ENCODE results near the gene NCAPG.

NCAPG gene
- long read RNA-seq, donor 1, full-length matches to known transcripts: 4 of 34 reads
- long read RNA-seq, donor 1, partial matches to known transcripts: 30 of 34 reads
- long read RNA-seq, donor 1, other reads (novel, unspliced or antisense): 0 of 34 reads
- long read RNA-seq, donor 2, partial matches to known transcripts: 0 of 2 reads
- long read RNA-seq, donor 2, other reads (novel, unspliced or antisense): 0 of 2 reads
- long read RNA-seq, donor 3, partial matches to known transcripts: 0 of 1 reads
- long read RNA-seq, donor 3, other reads (novel, unspliced or antisense): 0 of 1 reads
- long read RNA-seq, donor 4, partial matches to known transcripts: 0 of 1 reads
- long read RNA-seq, donor 4, other reads (novel, unspliced or antisense): 0 of 1 reads
- long read RNA-seq, donor 5, full-length matches to known transcripts: 3 of 11 reads
- long read RNA-seq, donor 5, partial matches to known transcripts: 8 of 11 reads
- long read RNA-seq, donor 5, other reads (novel, unspliced or antisense): 0 of 11 reads
- long read RNA-seq, donor 6, partial matches to known transcripts: 0 of 2 reads
- long read RNA-seq, donor 6, other reads (novel, unspliced or antisense): 0 of 2 reads
- long read RNA-seq, donor 7, full-length matches to known transcripts: 6 of 6 reads
- long read RNA-seq, donor 7, partial matches to known transcripts: 0 of 6 reads
- long read RNA-seq, donor 7, other reads (novel, unspliced or antisense): 0 of 6 reads
- long read RNA-seq, donor 8, full-length matches to known transcripts: 1 of 1 reads
- long read RNA-seq, donor 8, partial matches to known transcripts: 0 of 1 reads
- long read RNA-seq, donor 8, other reads (novel, unspliced or antisense): 0 of 1 reads

GRCh38 chr4:17810260-17811077 is at the start of gene NCAPG, which contains the start of gene DCAF16:
Gene NCAPG (plus strand): TSS chr4:17810979. CDS start chr4:17811078, 99 bp downstream.
Gene DCAF16 (minus strand): TSS chr4:17810757. CDS start chr4:17804141, 6,616 bp downstream.
- DNase-seq: peak; percentile 95

DNA sequence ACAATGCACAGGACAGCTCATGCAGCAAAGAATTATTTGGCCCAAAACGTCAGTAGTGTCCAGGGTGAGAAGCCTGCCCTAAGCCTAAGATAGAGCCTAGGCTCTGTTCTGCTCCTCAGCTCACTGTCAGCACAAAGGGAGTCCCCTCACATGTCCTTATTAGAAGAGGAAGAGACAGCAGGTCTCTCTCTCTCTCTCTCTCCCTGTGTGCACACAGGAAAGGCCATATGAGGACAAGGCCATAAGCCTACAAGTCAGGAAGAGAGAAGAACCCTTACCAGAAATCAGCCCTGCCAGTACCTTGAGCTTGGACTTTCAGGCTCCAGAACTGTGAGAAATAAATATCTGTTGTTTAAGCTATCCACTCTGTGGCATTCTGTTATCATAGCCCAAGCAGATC is 49.7 kb upstream of the NCAPG start:
- no peak for DNase-seq

GRCh38 chr4:17762726-17763125 is 48.1 kb upstream of the NCAPG start:
- no peak for DNase-seq

DNA sequence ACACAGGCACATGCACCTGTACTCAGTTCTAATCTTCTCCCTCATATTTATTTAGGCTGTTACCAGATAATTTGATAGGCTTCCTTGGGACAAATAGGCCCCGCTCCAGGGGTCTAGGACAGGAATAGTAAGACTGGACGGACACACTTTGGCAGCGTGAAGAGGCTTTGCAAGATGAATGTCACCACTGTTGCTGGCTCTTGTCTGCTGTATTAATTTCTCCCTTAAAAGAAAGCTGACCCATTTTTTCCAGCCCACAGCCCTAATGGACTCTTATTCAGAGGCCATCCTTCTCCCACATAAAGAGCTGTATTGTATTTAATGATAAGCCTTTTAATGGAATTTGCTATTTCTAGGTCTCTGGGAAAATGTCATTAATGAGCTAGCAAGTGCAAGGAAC is 47.4 kb upstream of the NCAPG start:
- DNase-seq: no peak

DNA sequence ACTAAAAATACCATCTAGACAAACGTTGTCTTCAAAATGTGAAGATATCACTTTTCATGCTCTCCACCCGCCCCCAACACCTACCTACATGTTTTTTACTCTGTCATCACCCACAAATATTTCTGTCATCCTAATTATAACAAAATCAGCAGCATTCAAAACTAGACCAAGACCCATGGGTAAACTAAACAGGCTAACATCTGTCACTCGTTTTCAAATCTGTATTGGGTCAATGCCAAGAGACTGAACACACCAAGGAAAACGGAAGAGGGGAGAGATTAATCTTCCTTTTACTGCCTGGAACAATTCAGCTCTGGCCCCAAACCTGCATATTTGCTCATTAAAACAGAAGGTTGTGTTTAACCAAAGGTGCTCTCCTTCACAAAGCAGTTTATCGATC is 46.8 kb upstream of the NCAPG start:
- DNase-seq: no peak

- no peak for DNase-seq
These were observed 45.1 kb upstream of the NCAPG start for GRCh38 chr4:17765514-17766286.

GRCh38 chr4:17766826-17767458 is 43.8 kb upstream of the NCAPG start:
- no peak for DNase-seq

- DNase-seq: no peak
These were observed 41.2 kb upstream of the NCAPG start for GRCh38 chr4:17769406-17770174.

DNA sequence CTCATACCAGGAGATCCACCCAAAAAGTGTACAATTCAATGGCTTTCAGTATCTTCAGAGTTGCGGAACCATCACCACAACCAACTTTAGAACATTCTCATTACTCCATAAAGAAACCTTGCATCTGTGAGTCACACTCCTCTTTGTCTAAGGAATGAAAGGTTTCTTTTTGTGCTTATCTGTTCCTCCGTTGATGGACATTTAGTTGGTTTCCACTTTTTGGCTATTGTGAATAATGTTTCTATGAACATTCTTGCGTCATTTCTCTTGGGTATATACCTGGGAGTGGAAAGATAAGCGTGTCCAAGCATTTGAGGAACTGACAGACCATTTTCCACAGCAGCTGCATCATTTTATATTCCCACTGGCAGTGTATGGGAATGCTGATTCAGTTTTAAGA is 39.9 kb upstream of the NCAPG start:
- DNase-seq: no peak

DNA sequence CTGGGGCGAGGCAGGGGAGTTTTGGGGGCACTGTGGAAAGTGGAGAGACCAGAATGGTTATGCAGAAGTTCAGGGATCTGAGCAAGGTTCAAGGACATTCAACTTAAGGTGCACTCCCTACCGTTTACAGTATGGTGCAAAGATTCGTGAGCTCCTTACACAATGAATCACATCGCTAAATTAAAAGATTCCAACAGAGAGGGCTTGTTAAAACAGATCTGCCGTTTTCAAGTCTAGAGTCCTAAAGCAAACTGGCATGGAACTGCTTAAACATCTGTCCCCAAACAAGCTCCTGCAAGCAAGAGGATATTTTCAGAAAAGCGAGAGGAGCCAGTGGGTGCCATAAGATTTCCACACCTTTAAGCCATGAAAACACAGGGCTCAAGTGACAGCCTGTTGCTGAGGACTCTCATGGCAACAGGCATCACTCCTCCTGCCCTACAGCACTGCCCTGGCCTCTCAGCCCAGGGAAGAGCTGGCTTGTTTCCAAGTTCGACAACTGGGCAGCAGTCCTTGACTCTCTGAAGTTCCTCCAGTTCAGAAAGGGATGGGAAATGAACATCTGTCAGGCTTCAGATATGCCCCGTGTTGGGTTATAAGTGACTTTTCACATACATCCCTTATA is 39.4 kb upstream of the NCAPG start:
- no peak for DNase-seq

DNA sequence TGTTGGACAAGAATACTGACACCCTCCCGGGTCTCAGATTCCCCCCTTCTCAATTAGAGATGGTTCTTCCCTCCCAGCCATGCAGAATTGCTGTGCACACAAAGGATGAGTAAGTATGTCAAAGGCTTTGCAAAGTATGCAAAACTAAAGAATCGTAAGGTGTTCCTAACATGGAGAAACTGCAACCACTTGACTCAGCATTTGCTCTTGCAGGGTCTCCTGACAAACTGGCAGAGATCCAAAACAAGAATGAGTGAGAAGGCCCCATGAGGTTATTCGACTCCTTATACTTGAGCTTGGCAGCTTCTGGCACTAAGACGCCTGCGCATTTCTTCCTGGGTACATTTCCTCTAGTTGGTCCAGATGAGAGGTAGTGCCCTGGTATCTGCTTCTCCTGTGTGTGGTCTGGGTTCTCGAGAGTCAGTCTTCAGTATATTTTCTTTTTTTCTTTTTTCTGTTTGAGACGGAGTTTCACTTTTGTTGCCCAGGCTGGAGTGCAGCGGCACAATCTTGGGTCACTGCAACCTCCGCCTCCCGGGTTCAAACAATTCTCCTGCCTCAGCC is 37.6 kb upstream of the NCAPG start:
- no peak for DNase-seq

GRCh38 chr4:17778431-17778830 is 32.3 kb upstream of the NCAPG start:
- no peak for DNase-seq

GRCh38 chr4:17780501-17781299 is 30.1 kb upstream of the NCAPG start:
- DNase-seq: no peak

DNA sequence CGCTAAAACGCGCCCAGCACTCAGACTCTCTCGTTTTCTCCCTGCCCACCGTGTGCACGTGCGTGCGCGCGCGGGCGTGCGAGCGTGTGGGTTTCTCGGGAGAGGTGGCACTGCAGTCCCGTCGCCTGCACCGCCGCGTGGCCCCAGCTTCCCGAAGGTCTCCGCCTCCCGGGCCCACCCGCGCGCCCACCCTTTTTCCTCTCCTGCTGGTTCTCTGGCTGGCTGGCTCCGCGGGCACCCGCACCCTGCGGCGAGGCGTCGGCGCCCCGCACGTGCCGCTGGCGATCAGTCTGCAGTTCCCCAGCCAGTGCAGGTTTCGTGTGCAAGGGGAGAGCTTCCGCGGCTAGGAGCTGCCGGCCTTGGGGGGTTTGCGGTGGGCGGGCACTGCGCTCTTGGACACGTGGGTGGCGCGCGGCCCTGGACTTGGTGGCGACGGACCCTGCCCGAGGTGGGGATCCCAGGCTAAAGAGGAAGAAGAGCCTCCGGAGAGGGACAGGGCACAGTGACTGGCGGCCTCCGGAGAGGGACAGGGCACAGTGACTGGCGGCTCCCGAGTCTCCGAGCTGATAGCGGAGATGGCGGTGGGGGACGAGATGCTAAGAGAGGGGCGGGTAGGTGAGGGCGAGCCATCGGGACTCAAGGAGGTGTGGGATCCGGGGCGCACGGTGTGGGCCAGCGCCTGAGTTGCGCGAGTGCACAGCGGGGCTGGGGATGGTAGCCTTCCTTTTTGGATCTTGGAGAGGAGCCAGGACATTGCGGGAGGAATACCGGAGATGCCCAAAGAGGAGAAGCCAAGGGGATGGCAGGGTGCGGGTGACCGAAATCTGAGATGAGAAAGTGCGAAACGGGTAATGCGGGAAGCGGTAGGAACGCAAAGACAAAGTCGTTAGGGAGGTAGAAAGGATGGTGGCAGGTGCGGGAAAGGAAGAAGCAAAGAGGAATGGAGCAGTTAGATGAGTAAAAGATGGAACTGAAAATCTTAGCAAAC is 29.2 kb upstream of the NCAPG start, which contains the start of gene FAM184B:
Gene FAM184B (minus strand): TSS at position 322 of the 988 bp plus-strand sequence. CDS start 322 bp downstream, outside the sequence.
- peak; percentile 75 for DNase-seq

- no peak for DNase-seq
These were observed 24.9 kb upstream of the NCAPG start for GRCh38 chr4:17785858-17786257.

DNA sequence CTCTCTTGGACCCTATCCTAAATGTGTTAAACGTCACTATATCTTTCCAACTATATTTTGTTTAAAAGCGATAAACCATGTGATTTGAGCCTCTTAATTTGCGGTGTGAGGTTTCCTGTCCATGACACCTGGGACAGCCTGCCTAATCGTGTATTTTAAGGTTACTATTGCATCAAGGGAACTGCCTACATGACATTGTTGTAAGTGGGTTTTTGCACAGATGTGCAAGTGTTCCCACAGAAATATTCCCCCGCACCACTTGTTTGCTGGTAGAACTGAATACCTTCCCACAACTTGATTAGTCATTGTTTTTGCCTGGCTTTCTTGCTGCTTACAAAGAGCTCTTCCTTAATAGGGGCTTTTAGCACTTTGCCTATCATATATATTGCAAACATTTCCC is 24.2 kb upstream of the NCAPG start:
- no peak for DNase-seq

GRCh38 chr4:17787315-17787714 is 23.5 kb upstream of the NCAPG start:
- no peak for DNase-seq
